ENCODE data around the gene TRIM44.

Gene TRIM44

GRCh38 chr11:35862666-35863065 lies 200.1 kb downstream of the TRIM44 start:
- DNase-seq = no peak

DNA sequence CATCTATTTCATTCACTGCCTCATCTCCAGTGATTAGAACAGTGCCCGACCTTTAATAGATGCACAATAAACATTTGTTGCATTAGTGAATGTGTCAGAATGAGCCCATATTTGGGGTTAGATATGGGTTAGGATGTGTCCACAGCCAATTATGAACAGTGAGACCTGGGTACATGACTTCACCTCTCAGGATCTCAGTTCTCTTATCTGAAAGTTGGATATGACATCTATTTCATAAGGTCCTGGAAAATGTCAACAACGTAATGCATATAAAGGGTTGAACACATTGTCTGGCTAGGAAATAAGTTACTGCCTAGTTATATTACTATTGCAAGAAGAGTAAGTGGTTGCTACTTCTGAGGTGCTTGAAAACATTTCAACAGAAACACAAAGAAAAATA lies 201.6 kb downstream of the TRIM44 start:
- DNase-seq = no peak

- no peak for DNase-seq
These were observed 204.0 kb downstream of the TRIM44 start for GRCh38 chr11:35866601-35867000.

Measured in stimulated activated CD4-positive, alpha-beta T cell treated with anti-CD3 and anti-CD28 coated beads, Interleukin-2, amount 100 ng/mL, for 48 hours (primary cell).